Stimulated activated CD8-positive, alpha-beta memory T cell treated with anti-CD3 and anti-CD28 coated beads, Interleukin-12 subunit alpha, Interleukin-12 subunit beta, amount 100 ng/mL, for 4 hours (primary cell): Measurements from ENCODE around the gene ZBTB45.

Experiments used
- DNase-seq: peaks from one replicate; pipeline ENCODE4 v3.0.0-alpha.2; 2020; ENCODE audit warnings: low read depth

Gene ZBTB45

DNA sequence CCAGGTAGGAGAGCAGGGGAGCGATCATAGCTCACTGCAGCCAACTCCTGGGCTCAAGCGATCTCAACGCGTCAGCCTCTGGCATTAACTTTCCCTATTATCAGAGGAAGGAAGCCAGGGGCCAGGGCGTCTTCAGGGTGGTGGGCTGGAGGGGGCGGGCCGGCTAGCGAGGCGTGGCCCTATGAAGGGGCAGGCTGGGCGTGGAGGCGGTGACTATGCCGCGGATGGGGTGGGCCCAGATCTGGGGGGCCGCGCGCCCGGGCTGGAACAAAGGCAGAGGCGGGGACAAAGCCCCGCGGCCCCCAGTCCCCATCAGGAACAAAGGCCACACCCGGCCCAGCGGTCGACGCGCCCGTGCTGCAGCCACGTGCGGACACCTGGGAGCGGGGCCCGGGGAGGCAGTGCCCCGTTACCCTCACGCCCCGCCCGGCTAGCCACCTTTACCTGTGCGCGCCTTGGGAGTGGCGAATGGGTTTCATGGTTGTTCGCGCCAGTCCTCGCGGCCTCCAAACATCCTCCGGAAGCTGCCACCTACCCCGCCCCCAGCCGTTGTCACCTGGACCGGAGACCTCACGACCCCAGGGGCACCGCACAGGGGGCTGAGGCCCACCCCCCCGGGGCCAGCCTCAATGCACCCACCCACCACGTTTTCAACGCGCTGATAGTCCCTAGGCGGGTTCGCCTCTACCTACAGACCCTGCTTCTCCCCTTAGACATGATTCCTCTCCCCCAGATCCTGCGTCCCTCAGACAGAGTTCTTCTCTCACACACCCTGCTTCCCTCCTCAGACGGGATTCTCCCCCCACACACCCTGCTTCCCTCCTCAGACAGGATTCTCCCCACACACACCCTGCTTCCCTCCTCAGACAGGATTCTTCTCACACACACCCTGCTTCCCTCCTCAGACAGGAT is 18.9 kb upstream of the ZBTB45 start:
- DNase-seq = no peak

DNA sequence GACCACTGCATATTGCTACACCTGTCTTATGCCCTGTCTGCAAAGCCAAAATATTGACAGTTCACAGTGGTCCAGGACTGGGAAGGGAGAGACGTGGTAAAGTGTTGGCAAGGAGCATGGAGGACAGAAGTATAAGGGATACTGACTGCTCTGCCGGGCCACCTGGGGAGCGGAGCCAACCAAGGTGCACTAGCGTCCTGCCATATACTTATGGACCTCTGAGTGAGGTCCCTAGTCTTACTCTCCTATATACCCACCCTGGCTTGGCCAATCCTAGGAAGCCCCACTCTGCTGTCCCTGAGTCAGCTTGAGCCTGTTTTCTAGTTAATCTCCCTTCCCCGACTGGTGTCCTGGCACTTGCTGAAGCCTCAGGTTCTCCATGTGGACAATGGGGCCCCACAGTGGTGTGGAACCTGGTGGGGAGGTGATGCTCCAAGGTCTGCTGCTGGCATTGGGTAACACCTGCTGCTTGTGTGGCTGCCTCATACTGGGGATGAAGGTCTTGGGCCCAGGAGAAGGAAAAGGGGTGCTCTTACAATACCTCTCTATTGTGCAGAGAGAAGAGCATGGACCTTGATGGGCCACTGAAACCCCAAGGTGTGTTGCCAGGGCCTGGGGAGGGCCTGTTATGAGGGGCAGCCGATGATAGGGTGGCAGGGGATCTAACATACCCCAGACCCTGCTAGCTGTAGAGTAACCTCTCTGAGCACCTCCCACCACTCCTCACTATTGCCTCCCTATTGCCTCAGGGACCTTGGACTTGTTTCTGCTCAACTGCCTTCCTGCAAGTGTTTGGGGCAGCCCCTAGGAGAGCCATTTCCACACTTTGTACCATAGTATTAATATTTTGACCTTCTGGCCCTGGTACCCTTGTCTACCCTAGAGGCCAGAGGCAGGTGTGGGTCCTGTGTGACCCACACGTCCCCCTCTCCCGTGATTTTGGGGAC is 17.5 kb upstream of the ZBTB45 start:
- DNase-seq = no peak

DNA sequence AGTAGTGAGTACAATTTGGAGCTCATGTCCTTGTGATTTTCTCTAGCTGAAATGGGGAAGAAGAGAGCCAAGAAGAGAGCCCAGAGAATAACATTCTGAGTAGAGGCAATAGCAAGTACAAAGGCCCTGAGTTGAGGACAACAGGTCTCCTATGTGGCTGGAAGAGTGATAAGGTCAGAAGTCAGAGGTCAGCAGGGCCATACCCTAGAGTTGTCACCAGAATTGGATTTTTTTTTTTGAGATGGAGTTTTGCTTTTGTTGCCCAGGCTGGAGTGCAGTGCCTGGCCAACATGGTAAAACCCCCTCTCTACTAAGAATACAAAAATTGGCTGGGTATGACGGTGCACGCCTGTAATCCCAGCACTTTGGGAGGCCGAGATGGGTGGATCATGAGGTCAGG is 16.2 kb upstream of the ZBTB45 start:
- DNase-seq = no peak

DNA sequence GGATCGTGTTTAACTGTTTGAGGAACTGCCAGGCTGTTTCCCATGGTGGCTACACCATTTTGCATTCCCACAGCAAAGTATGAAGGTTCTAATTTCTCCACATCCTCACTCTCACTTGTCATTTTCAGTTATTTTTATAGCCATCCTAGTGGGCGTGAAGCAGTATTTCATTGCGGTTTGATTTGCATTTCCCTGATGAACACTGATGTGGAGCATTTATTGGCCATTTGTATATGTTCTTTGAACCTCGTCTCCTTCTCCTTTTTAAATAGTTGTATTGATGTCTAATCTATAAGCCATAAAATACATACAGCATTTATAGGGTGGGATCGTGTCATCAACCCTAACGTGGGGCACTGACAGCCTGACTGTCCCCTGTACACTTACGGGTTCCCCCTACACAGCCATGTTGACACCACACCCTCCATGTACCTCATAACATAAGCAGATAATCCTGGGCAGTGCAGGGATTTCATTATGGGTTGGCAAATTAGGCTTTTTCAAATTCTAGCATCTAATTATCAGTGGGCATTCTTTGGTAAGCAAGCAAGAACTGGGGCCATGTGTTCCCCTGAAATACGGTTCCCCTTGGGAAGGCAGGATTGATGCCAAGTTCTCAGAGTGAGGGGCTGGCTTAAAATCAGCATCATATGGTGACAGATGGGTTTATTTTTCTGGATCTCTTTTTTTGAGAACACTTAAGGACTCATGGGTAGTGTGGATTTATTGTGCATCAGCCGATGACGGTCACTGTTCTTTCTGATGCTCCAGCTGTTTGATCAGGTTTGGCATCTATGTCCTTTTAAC is 11.6 kb upstream of the ZBTB45 start:
- no peak for DNase-seq

DNA sequence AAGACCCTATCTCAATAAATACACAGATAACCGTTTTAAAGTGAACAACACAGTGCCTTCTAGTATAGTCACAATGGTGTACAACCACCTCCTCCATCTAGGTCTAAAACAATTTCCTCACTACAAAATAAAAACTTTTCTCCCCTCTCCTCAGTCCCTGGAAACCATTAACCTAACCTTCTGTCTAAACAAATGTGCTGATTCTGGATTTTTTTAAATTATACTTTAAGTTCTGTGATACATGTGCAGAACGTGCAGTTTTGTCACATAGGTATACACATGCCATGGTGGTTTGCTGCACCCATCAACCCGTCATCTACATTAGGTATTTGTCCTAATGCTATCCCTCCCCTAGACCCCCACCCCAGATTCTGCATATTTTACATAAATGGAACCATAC is 9.8 kb upstream of the ZBTB45 start:
- no peak for DNase-seq

DNA sequence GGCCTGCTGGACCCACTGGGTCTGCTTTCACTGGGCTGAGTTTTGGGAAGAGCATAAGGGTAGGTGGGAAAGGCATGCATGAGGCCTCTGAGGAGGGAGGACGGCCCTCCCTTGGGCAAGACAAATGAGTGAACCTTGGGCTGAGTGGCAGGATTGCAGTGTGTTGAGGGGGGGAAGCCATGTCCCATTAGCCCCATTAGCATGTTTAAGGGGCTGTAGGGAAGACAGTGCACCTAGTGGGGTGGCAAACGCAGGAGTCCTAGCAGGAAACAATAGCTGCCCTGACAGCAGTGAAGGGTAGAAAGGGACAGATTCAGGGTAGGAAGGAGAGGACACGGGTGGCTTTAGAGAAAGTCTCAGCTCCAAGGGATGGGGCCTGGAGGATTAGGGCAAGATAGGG is 3.1 kb upstream of the ZBTB45 start:
- no peak for DNase-seq

DNA sequence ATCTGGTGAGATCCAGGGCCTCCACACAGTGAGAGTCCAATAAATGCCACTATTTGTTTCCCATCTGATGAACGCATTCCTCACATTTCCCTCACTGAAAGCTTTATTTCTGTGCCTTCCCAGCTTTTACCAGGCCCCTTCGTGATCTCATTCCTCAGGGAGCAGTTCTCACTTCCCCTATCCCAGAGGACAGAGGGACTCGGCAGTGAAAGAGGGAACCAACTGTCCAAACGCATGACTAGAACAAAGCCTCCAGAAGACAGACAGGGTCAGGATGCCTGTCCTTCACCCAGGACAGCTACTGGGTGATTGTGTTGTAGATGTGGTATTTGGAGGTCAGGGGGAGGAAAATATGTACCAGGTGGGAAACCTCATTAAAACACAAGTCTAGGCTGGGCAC is 2.0 kb upstream of the ZBTB45 start:
- DNase-seq = no peak

DNA sequence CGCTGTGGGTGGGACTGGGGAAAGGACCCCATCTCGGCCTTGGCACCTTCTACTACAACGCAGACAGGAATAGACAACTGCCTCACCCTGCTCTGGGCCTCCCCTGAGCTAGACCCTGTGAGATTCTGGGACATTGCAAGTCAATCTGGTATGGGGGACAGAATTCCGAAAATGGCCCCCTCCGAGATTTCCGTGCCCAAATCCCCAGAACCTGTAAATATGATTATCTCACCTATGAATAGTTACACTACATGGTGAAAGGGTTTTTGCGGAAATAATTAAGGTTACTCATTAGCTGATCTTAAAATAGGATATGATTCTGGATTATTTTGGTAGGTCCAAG is 618 bp upstream of the ZBTB45 start:
- no peak for DNase-seq

DNA sequence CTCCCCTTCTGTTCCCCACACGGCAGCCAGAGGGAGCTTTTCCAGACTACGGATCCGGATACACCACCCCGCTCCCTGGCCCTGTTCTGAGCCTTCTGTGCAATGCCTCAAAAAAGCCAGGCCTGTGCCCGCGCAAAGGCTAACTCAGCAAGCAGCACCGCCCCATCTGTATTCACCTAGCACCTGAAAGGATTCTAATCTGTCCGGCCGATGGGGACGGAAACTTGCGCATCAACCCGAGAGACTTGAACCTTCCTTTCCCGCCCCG is 589 bp downstream of the ZBTB45 start:
- DNase-seq = no peak

DNA sequence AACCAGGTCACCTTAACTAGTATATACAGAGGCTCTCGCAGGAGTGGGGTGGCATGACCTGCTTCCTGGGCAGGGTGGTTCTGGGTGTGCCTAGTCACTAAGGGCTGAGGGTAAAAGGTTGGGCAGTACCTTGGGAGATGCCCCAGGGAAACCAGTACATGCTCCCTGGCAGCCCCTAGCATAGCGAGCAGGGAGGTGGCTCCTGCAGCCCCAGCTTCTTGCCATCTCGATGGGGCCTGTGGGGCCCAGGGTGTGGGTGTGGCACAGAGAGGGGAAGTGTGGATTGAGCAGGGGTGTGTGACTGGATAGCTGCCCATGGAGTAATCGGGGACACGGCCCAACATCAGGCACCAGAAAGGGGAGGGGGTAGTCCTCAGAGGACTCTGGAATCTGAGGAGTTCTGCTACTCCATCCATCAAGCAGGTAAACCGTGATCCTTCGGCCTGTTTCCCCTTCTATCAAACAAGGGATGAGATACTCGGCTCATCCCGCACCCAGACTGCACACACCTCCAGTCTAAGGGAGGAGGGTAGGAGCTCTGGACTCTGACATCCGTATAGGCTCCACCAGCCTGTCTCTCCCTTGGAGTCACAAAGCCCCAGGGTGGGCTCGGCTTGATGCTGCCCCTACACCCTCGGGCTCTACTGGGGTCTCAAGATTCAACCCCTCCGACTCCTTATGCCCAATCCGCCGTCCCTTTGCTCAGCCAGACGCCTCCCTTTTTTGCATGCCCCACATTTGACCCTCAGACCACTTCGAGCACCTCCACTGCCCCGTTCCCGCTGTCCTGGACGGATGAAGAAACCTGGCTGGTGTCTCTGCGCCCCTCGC is 1.1 kb downstream of the ZBTB45 start:
- no peak for DNase-seq

DNA sequence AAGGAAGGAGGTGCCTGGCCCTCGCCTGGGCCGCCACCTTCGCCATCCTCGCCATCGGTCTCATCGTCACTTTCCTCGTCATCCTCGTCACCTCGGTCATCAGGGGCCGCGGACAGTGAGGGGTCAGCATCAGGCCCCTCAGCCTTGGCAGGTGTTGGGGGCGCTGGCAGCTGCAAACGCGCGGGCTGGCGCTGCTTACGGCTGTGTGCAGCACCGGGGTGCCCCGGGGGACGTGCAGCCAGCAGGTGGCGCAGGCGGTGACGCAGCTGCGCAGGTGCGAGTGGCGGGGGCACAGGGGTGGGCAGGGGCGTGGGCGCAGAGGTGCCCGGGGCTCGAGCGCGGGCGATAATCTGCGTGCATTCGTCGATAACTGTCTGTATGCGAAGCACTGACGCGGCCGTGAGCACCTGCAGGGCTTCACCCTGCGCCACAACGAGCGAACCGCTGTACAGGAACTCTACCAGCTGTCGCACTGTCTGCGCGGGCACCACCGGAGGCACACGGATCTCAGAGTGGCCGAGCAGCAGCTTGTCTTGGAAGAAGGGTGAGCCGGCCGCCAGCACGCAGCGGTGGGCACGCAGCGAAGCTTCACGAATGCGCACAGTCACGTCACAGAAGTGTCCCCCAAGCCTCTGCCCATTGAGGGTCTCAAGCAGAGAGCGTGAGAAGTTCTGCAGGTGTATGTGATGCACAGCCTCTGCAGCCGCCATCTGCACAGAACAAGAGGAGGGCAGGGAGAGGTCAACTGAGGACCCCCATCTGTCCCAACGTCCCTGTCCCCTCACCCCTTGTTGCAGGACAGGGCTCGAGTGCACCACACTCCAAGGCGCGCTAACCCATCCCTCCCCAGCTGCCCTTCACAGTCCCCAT is 2.4 kb downstream of the ZBTB45 start:
- DNase-seq = no peak

DNA sequence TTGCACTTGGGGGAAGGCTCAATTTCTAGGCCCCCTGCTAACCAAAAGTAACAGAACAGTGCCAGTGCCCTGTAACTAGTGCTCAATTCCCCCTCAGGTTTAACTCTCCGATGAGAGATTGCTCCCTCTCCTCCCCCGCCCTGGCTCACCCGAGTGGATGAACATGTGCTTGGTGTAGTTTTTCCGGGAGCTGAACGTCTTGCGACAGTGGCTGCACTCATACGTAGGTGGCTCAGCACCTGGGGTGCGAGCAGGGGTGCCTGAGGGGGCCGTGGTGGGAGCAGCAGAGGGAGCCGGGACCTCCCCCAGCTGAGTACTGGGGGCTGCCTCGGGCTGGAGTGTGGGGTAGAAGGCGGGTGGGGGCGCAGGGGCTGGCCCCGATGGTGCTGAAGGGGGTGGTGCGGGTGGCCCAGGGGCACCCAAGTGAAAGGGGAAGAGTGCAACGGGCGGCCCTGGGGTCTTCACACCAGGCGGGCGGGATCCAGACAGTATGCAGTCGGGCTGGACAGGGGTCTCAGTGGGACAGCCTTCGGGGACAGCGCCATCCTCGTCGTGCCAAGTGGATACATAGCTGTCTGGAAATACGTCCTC is 3.3 kb downstream of the ZBTB45 start:
- no peak for DNase-seq

DNA sequence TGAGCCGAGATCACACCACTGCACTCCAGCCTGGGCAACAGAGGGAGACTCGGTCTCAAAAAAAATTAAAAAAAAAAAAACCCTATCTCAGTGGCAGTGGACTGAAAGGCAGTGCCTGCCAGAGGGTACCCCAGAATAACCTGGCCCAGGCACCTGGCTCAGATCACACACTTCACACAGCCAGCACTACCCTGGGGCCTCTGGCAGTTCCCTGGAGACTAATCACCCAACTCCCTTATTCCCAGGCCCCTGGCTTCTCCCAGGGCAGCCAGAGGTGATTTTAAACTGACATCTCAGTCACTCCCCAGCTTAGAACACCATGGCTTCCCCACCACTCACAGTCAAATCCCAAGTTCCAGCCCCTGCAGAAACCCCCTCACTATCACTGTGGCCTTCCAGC is 4.4 kb downstream of the ZBTB45 start:
- no peak for DNase-seq

DNA sequence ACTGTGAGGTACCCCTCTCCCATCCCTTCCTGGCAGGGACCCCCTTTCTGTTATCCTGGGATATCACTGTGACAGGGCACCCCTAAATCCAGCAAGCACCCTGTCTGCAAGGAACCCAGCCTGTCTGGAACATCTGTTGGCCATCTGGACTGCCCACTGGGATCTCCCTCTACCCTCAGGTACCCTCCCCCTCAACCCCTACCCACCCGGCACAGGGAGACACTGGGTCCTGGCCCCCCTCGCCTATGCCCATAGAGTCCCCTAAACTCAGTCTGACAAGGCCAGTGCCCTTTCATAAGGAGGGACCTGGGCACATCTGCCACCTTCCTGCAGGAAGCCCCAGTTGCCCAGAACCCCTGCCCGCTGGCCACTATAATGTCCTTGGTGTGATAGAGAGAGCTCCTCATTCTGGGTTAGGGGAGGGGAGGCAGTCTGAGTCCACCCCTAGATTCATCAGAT is 5.0 kb downstream of the ZBTB45 start:
- DNase-seq = no peak

DNA sequence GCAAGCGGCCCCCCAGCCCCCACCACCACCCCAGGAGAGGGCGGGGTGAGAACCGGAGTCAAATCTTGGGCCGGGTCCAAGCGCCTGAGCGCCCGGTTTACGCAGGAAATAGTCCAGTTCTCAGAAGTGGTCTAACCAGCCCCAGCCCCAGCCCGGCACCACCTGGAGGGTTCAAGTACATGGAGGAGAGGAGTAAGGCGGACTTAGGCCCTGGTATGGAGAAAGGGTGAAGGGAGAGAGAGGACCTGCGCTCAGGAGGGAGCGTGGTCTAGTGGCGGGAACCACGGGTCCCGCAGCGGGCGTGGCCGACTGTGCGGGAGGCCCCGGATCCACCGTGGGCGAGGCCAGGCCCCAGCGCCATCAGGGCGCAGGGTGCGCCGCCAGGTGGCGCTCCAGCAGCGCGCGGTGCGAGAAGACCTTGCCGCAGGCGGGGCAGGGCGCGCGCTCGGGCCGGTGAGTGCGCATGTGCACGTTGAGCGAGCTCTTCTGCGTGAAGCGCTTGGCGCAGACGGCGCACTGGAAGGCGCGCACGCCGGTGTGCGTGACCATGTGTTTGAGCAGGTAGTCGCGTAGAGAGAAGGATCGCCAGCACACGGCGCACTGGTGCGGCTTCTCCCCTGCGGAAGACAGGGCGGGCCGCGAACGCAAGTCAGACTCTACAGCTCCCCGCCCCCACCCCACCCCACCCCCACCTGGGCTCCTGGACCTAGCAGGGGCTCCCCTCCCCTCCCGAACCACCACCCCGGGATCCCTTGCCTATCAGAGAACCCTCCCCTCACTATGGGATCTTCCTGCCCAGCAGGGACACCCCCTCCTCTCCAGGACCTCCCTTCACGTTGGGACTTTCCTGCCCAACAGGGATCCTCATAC is 5.7 kb downstream of the ZBTB45 start:
- DNase-seq = peak; percentile 85

DNA sequence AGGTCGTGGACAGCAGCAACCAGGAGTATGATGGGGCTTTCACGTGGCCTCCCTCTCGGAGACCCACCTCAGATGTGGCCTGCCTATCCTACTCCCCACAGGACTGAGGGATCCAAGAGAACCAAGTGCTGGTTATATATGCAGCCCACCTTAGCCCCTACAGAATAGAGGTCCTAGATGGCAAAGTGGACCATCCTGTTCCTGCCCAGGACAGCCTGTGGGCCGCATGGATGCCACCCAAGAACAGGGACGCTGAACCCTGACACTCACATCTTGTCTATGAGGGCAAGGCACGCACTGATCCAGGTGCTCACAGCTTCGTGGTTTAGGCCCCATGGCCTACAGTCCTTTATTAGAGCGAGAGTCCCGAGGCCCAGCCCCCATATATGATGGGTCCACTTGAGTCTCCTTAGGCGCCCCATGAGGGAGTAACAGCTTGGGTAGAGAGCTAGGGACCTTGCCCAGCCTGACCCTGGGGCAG is 6.4 kb downstream of the ZBTB45 start:
- no peak for DNase-seq

DNA sequence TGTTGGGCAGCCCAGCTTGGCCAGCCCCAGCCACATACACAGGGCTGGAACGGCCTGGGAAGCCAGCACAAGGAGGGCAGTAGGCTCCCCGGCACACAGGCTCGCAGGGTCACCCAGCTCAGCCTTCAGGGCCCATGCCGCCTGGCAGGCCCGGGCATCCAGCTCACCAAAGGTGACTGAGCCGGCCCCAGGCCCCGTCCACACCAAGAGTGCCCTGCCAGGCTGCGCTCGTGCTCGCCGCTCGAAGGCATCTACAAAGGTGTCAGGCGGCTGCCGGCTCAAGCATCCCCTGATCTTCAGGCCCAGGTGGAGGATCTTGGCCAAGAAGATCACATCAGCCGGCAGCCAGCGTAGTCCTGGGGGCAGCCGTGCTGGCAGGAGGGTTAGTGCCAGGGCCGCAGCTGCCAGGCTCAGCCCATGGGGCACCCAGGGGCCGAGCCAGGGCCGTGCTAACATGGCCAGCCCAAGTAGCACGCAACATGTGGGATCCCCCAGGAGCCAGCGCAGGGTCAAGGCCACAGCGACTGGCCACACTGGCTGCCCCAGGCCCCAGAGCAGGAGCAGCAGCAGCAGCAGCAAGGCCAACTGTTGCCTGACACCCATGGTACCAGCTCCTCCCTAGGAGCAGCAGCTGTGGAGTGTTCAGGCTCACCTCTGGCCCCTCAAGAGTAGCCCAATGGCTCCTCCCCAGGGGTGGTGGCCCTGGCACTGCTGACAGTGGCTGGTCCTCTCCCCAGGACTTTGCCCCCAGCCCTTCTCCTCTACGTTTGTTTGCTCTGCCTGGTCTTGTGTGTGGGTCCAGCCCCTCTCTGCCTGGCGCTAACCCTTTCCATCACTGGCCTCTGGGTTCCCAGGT is 8.0 kb downstream of the ZBTB45 start, which contains the start of gene SLC27A5:
TSS of gene SLC27A5 (minus strand) at position 640 of the 856 bp plus-strand sequence. CDS start at position 603, 37 bp downstream.
- no peak for DNase-seq
